Heart right ventricle (tissue), 16 donors: ENCODE data around the gene KLK13. TPM values are rescaled to one million over a fixed set of nuclear protein-coding genes. Genes with fewer than 3 reads are reported as not detected.

Experiments used
- ATAC-seq, 8 donors: fragments of 200-7000 bp; cut with Tn5 transposase; one replicate each; pipeline ENCODE4 v1.9.1; 2020; ENCODE audit warnings: mild to moderate bottlenecking in 8 of 8, moderate library complexity in 8 of 8, moderate number of reproducible peaks in 1 of 8
- DNase-seq, 2 donors: peaks; one replicate each; pipeline ENCODE4 v3.0.0-alpha.2; 2020
- H3K27ac ChIP-seq, 10 donors: fragments of 200-600 bp; sonication (generic) in 2 of 10; one replicate each; pipeline versions ENCODE4 v1.5.0 to v1.8.0; 2020 to 2022; ENCODE audit warnings: mild to moderate bottlenecking in 3 of 10
- H3K27me3 ChIP-seq, 7 donors: fragments of 200-600 bp; one replicate each; pipeline ENCODE4 v1.8.0; 2021 to 2022; ENCODE audit warnings: mild to moderate bottlenecking in 2 of 7
- H3K36me3 ChIP-seq, 9 donors: fragments of 200-600 bp; sonication (generic) in 1 of 9; one replicate each; pipeline versions ENCODE4 v1.5.0 to v1.8.0; 2020 to 2022; ENCODE audit warnings: mild to moderate bottlenecking in 2 of 9
- H3K4me1 ChIP-seq, 9 donors: fragments of 200-600 bp; sonication (generic) in 1 of 9; one replicate each; pipeline versions ENCODE4 v1.5.0 to v1.8.0; 2020 to 2022; ENCODE audit warnings: mild to moderate bottlenecking in 4 of 9
- H3K4me3 ChIP-seq, 10 donors: fragments of 200-600 bp; sonication (generic) in 2 of 10; one replicate each; pipeline versions ENCODE4 v1.5.0 to v1.8.0; 2020 to 2022; ENCODE audit warnings: mild to moderate bottlenecking in 7 of 10, moderate library complexity in 2 of 10
- H3K9me3 ChIP-seq, 11 donors: fragments of 200-600 bp in 10 of 11; sonication (generic) in 2 of 11; one replicate each; pipeline versions ENCODE4 v1.5.0 to v1.8.0; 2013 to 2022; ENCODE audit warnings: mild to moderate bottlenecking in 2 of 11, control low read depth in 1 of 11, moderate library complexity in 1 of 11
- CTCF ChIP-seq, 9 donors: fragments of 200-600 bp; sonication (generic) in 2 of 9; IDR thresholded peaks; one replicate each; pipeline versions ENCODE4 v1.5.0 to v1.8.0; 2021 to 2022; ENCODE audit warnings: antibody characterized with exemption in 9 of 9, mild to moderate bottlenecking in 5 of 9, moderate library complexity in 1 of 9
- WGBS, 2 donors: extraction: QIAGEN DNeasy Blood & Tissue Kit; methylation state at CpG; one replicate each; pipeline ENCODE4 v1.1.7; 2013; ENCODE audit warnings: inconsistent platforms in 1 of 2; 5-methylcytosine and 5-hydroxymethylcytosine counted together
- intact Hi-C, 10 donors: fragments of 100-400 bp; cut with DNase I; formaldehyde crosslinking; loops; one replicate each; pipeline versions ENCODE4 v1.11.1 to v1.14.2; 2022
- polyA plus RNA-seq, 2 donors: library from polyadenylated mRNA; stranded (reverse); fragments of 200-250 nt; gene quantifications; one replicate each; pipeline ENCODE4 v1.2.3, GENCODE V29; 2013
- total RNA-seq, 10 donors: library from RNA; stranded (reverse); fragmentation: NEBNext Ultra II Directional in 3 of 10; extraction: Animal tissue kit (Norgen Biotek cat#: 25700) in 3 of 10; gene quantifications; one replicate each; pipeline versions ENCODE4 v1.2.1 to v1.2.4, GENCODE V29; 2021 to 2023
- donor health status: Arrhythmogenic right ventricular cardiomyopathy.
- donor health status: ischemic (EF 13 %, LVEDD 7.1; RV severe dilation, severe dysfunction).
- donor health status: healthy with polysubstance abuse.
- donor health status: DM: no; HTN: yes; CAD: no.
- donor health status: DM: no; HTN: no; CAD: no.
- donor health status: ischemic (EF 25% LVEDD 6.9; RV normal size, moderate dysfunction).
- donor health status: ischemic (EF 25% LVEDD 5.7; RV mildly dilated, moderate dysfunction).
- donor health status: healthy.
- donor health status: DM: yes; HTN: yes; CAD: no.
- donor health status: Ischemic cardiomyopathy.
- donor health status: ischemic (EF 35%, LVEDD 5.7; RV mildly dilated, moderate dysfunction).
- donor health status: nonischemic (EF 11% LVEDD 7.7; RV severe dilation, severe dysfunction).
- donor health status: DM: yes; HTN: yes; CAD: no.
- donor health status: PGD.
- donor health status: ischemic (EF 29% LVEDD 5.4; RV normal size, mild dysfunction).
- donor health status: nonischemic (EF 23%, LVEDD 6.1; RV moderate dilation, normal function).

Gene KLK13
- total and polyA plus RNA-seq, 12 donors: 0.32 to 1.3 TPM; not detected in 10

- Histone ChIP-seq H3K4me1 (peaks cover 0 to 10% (median 3%) of the 10 kb centered on the region in 9 donors), H3K36me3 (no peaks in the 10 kb centered on the region), H3K4me3 (no peak overlapping the region), H3K27ac (no peak overlapping the region), H3K27me3 (no peaks in the 10 kb centered on the region), H3K9me3 (no peaks in the 10 kb centered on the region)
- no peak for DNase-seq
- ATAC-seq: no peak
- TF ChIP-seq CTCF (IDR thresholded peaks at IDR 0.05): no peak
- intact Hi-C loops: loop anchor here in 7 of 10 donors (5.0 to 10.0 kb wide), 4 partner anchors 157 to 167 kb away; no protein-coding TSS in a partner anchor
- WGBS, 2 donors: 67 to 68% methylated on average over 16 of the region's 16 CpGs
Measured at GRCh38 chr19:51091895-51092873, 27.3 kb upstream of the KLK13 start.

- Histone ChIP-seq H3K36me3 (no peaks in the 10 kb centered on the region), H3K4me1 (peaks cover 0 to 5% (median 0%) of the 10 kb centered on the region in 9 donors), H3K27ac (no peak overlapping the region), H3K9me3 (no peaks in the 10 kb centered on the region), H3K27me3 (no peaks in the 10 kb centered on the region), H3K4me3 (no peak overlapping the region)
- DNase-seq (no peak), ATAC-seq (no peak)
- WGBS, 2 donors: 75 to 84% methylated on average over 10 of the region's 10 CpGs
- TF ChIP-seq CTCF (IDR thresholded peaks at IDR 0.05): no peak
- intact Hi-C loops: loop anchor here in 7 of 10 donors (5.0 to 10.0 kb wide), 4 partner anchors 156 to 166 kb away; no protein-coding TSS in a partner anchor
Measured at GRCh38 chr19:51091126-51091525, 26.2 kb upstream of the KLK13 start.

- intact Hi-C loops: loop anchor here in 7 of 10 donors (5.0 to 10.0 kb wide), 4 partner anchors 156 to 166 kb away; no protein-coding TSS in a partner anchor
- WGBS, 2 donors: 67 to 69% methylated on average over 8 of the region's 8 CpGs
- no peak overlapping the region for H3K27ac ChIP-seq
- no peaks in the 10 kb centered on the region for H3K27me3 ChIP-seq
- peaks cover 0 to 5% (median 0%) of the 10 kb centered on the region in 9 donors for H3K4me1 ChIP-seq
- no peak for DNase-seq
- no peaks in the 10 kb centered on the region for H3K9me3 ChIP-seq
- no peaks in the 10 kb centered on the region for H3K36me3 ChIP-seq
- no peak for ATAC-seq
- H3K4me3 ChIP-seq: no peak overlapping the region
- TF ChIP-seq CTCF (IDR thresholded peaks at IDR 0.05): no peak
Measured at GRCh38 chr19:51090471-51090870, 25.6 kb upstream of the KLK13 start.

- intact Hi-C loops: loop anchor here in 7 of 10 donors (5.0 to 10.0 kb wide), 4 partner anchors 155 to 165 kb away; no protein-coding TSS in a partner anchor
- no peaks in the 10 kb centered on the region for H3K9me3 ChIP-seq
Measured at GRCh38 chr19:51089786-51090185, 24.9 kb upstream of the KLK13 start.

More at GRCh38 chr19:51089786-51090185, 24.9 kb upstream of the KLK13 start:
- ATAC-seq: no peak
- Histone ChIP-seq H3K27ac (no peak overlapping the region), H3K4me3 (no peak overlapping the region), H3K27me3 (no peaks in the 10 kb centered on the region), H3K36me3 (no peaks in the 10 kb centered on the region), H3K4me1 (peaks cover 0 to under 1% (median 0%) of the 10 kb centered on the region in 9 donors)
- TF ChIP-seq CTCF (IDR thresholded peaks at IDR 0.05): no peak
- WGBS, 2 donors: 70 to 81% methylated on average over 17 of the region's 17 CpGs
- no peak for DNase-seq
